ENCODE data around the gene LOX. TPM values are rescaled to one million over a fixed set of nuclear protein-coding genes. Genes with fewer than 3 reads are reported as not detected.

Gene LOX
- total RNA-seq, 1 donor from 2014 or later = 0.23 TPM

GRCh38 chr5:122107016-122107415 lies 29.0 kb upstream of the LOX start:
- Mint-ChIP-seq H3K9me3 (ENCODE audit: unreplicated experiment) (no peaks in the 10 kb centered on the region), H3K27me3 (ENCODE audit: unreplicated experiment) (no peaks in the 10 kb centered on the region), H3K27ac (ENCODE audit: unreplicated experiment) (no peak overlapping the region), H3K4me3 (ENCODE audit: unreplicated experiment) (no peak overlapping the region), H3K4me1 (ENCODE audit: unreplicated experiment) (peaks cover 5% of the 10 kb centered on the region), H3K36me3 (ENCODE audit: low read depth, unreplicated experiment) (no peaks in the 10 kb centered on the region)
- no peak for TF ChIP-seq CTCF (IDR thresholded peaks at IDR 0.05; ENCODE audit: unreplicated experiment)
- DNase-seq (ENCODE audit: low spot score) = no peak

GRCh38 chr5:122105909-122106308 lies 27.9 kb upstream of the LOX start:
- Mint-ChIP-seq H3K27me3 (ENCODE audit: unreplicated experiment) (no peaks in the 10 kb centered on the region), H3K9me3 (ENCODE audit: unreplicated experiment) (no peaks in the 10 kb centered on the region), H3K4me1 (ENCODE audit: unreplicated experiment) (peaks cover 6% of the 10 kb centered on the region), H3K27ac (ENCODE audit: unreplicated experiment) (no peak overlapping the region), H3K4me3 (ENCODE audit: unreplicated experiment) (no peak overlapping the region), H3K36me3 (ENCODE audit: low read depth, unreplicated experiment) (no peaks in the 10 kb centered on the region)
- TF ChIP-seq CTCF (IDR thresholded peaks at IDR 0.05; ENCODE audit: unreplicated experiment) = no peak
- no peak for DNase-seq (ENCODE audit: low spot score)

- no peaks in the 10 kb centered on the region for H3K9me3 Mint-ChIP-seq (ENCODE audit: unreplicated experiment)
- no peak for TF ChIP-seq CTCF (IDR thresholded peaks at IDR 0.05; ENCODE audit: unreplicated experiment)
- no peaks in the 10 kb centered on the region for H3K36me3 Mint-ChIP-seq (ENCODE audit: low read depth, unreplicated experiment)
- peaks cover 6% of the 10 kb centered on the region for H3K4me1 Mint-ChIP-seq (ENCODE audit: unreplicated experiment)
- DNase-seq (ENCODE audit: low spot score) = no peak
- no peak overlapping the region for H3K4me3 Mint-ChIP-seq (ENCODE audit: unreplicated experiment)
- H3K27me3 Mint-ChIP-seq (ENCODE audit: unreplicated experiment) = no peaks in the 10 kb centered on the region
- H3K27ac Mint-ChIP-seq (ENCODE audit: unreplicated experiment) = no peak overlapping the region
Measured at GRCh38 chr5:122102825-122103224, 24.8 kb upstream of the LOX start.

- DNase-seq (ENCODE audit: low spot score) = no peak
Measured at GRCh38 chr5:122101636-122102285, 23.7 kb upstream of the LOX start.

More at GRCh38 chr5:122101636-122102285, 23.7 kb upstream of the LOX start:
- TF ChIP-seq CTCF (IDR thresholded peaks at IDR 0.05; ENCODE audit: unreplicated experiment) = peak; percentile 48
- H3K27ac Mint-ChIP-seq (ENCODE audit: unreplicated experiment) = peak overlapping the region; percentile 0
- no peak overlapping the region for H3K4me3 Mint-ChIP-seq (ENCODE audit: unreplicated experiment)
- H3K9me3 Mint-ChIP-seq (ENCODE audit: unreplicated experiment) = no peaks in the 10 kb centered on the region
- no peaks in the 10 kb centered on the region for H3K36me3 Mint-ChIP-seq (ENCODE audit: low read depth, unreplicated experiment)
- peaks cover 6% of the 10 kb centered on the region for H3K4me1 Mint-ChIP-seq (ENCODE audit: unreplicated experiment)
- H3K27me3 Mint-ChIP-seq (ENCODE audit: unreplicated experiment) = no peaks in the 10 kb centered on the region
